ENCODE measurements around the gene STARD3NL.
"Not testable (repeated sequence)": the region's sequence is repeated elsewhere in the genome, so short reads cannot be mapped to it uniquely, and the experiment has no call there.

Gene STARD3NL

DNA sequence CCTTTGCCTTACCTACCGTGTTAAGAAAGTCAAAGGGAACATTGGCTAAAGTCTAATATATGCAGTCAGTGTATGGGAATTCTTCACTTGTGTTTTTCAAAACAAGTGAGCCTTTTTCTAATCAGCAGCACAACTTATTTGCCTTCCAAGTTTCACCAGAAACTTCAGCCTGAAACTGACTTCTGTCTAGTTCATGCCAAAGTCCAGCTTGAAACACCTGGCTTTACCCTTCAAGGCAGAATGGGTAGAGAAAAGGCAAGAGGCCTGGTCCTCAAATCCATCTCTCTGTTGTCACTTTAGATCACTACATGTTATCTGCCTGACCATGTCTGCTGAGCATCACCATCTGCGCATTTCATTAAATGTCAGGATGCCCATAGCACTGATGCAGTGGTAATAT is 92.4 kb downstream of the STARD3NL start:
- not testable (repeated sequence) for DNase-seq

DNA sequence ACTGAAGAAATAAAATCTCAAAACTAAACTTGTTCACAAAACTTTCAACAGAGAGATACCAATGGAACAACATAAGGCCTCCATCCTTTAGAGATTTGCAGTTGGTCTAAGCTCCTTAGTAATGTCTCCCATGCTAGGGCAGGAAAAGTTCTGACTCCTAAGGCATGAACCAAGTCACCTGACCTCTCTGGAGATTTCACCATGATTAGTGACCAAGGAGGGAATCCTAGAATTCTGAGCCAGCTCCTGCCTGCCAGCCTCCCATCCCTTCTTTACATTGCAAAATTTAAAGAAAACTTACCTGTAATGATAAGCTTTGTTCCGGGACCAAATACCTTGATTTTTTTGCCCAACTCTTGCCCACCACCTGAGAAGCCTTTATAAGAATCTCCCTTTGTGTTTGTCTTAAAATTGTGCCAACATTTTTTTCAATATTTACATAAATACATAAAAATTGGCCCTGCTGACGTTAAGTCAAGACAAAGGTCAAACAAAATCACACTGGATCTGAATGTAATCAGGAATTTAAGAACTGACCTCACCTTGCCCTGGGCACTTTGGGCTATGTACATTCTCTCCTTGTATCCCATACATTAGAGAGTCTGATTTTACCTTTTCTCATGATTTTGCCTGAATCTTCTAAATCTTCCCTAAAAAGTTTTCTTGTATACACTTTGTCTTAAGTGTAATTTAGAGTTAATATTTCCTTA is 95.4 kb downstream of the STARD3NL start, which contains the start of gene TARP:
Gene TARP (minus strand): TSS at position 351 of the 710 bp plus-strand sequence.
- no peak for DNase-seq

GRCh38 chr7:38274486-38274885 is 96.4 kb downstream of the STARD3NL start:
- DNase-seq: no peak

DNA sequence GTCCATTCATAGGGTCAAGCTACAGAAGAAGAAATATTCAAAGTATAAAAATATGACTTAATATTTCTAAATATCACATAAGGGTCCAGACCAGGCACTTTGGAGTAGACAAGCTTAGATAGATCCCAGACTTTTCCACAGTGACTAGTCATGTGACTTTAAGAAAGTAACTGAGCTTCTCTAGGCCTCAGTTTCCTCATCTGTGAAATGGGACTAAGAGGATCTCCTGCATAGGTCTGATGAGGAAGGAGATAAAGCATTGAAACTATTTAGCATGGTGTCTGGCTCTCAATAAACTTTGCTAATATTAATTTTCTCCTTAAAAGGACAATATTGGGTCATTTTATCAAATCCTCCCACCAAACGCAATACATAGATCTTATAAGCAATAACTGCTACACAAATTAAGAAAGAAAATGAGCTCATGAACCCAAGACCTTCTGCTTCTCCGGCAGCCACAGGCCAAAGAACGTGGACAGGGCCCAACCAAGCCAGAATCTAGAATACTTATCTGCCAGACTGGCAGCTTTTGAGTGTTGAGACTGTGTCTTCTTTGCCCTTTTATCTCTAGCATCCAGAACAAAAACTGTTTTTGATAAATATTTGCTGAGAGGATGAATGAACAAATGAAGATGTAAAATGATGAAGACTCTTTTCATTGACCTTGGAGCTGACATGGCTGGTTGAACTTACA is 97.0 kb downstream of the STARD3NL start:
- DNase-seq: no peak

- no peak for DNase-seq
These were observed 98.2 kb downstream of the STARD3NL start for GRCh38 chr7:38276096-38276877.

GRCh38 chr7:38280000-38280399 is 102.0 kb downstream of the STARD3NL start:
- DNase-seq: no peak
